ENCODE results near the gene QPCTL. TPM values are rescaled to one million over a fixed set of nuclear protein-coding genes. Genes with fewer than 3 reads are reported as not detected.

The QPCTL gene
- total RNA-seq, 1 donor from 2014 or later, result 10.2 TPM

Other genes starting within 250 kb of the QPCTL start
- 5.5 and 6.4 TPM in 2 replicates for gene FOSB, start 224.7 kb upstream of the QPCTL start, total RNA-seq
- gene RTN2, start 195.6 kb upstream of the QPCTL start, total RNA-seq, result 2.4 and 2.9 TPM in 2 replicates
- gene PPM1N, start 194.2 kb upstream of the QPCTL start, total RNA-seq, result 1.0 and 1.4 TPM in 2 replicates
- 265 and 267 TPM in 2 replicates for gene VASP, start 185.2 kb upstream of the QPCTL start, total RNA-seq
- 14.8 and 15.0 TPM in 2 replicates for gene OPA3, start 107.9 kb upstream of the QPCTL start, total RNA-seq
- not detected in 2 replicates for gene GPR4, start 90.5 kb upstream of the QPCTL start, total RNA-seq
- gene EML2, start 53.3 kb upstream of the QPCTL start, total RNA-seq, result 113 and 120 TPM in 2 replicates
- gene GIPR, start 24.4 kb upstream of the QPCTL start, total RNA-seq, result 4.2 and 5.3 TPM in 2 replicates
- gene SNRPD2, start 713 bp upstream of the QPCTL start, total RNA-seq, result 489 and 509 TPM in 2 replicates
- gene FBXO46, start 38.2 kb downstream of the QPCTL start, total RNA-seq, result 35.1 and 41.9 TPM in 2 replicates
- gene MEIOSIN, start 40.8 kb downstream of the QPCTL start, total RNA-seq, result not detected in 2 replicates
- gene SIX5, start 76.6 kb downstream of the QPCTL start, total RNA-seq, result 1.6 and 2.4 TPM in 2 replicates
- 22.5 and 25.9 TPM in 2 replicates for gene DMPK, start 89.8 kb downstream of the QPCTL start, total RNA-seq
- 34.9 and 35.1 TPM in 2 replicates for gene DMWD, start 100.2 kb downstream of the QPCTL start, total RNA-seq
- gene RSPH6A, start 122.6 kb downstream of the QPCTL start, total RNA-seq, result 0.46 and 0.56 TPM in 2 replicates
- 107 and 111 TPM in 2 replicates for gene SYMPK, start 170.5 kb downstream of the QPCTL start, total RNA-seq
- gene FOXA3, start 171.7 kb downstream of the QPCTL start, total RNA-seq, result not detected in 2 replicates
- gene IRF2BP1, start 193.5 kb downstream of the QPCTL start, total RNA-seq, result 15.2 and 16.3 TPM in 2 replicates
- 9.4 and 10.4 TPM in 2 replicates for gene MYPOP, start 209.9 kb downstream of the QPCTL start, total RNA-seq
- gene NANOS2, start 222.1 kb downstream of the QPCTL start, total RNA-seq, result not detected in 2 replicates